Erythroblast (primary cell): Measurements from ENCODE around the gene DLX2.

Experiments used
- GATA1 ChIP-seq: IDR thresholded peaks from 2 replicates; pipeline ENCODE4 v1.6.1; 2011; ENCODE audit warnings: low read depth, mild to moderate bottlenecking, control low read depth, low read length, moderate library complexity
- POLR2A ChIP-seq: IDR thresholded peaks from 2 replicates; pipeline ENCODE4 v1.6.1; 2011; ENCODE audit warnings: mild to moderate bottlenecking, low read length

- TF ChIP-seq POLR2A = no peak
- no peak for TF ChIP-seq GATA1
Observed at GRCh38 chr2:172103471-172104272, 972 bp upstream of the DLX2 start.
